AG09309 (cell line): ENCODE measurements around the gene SLC7A14.
A peak's percentile ranks its signal among the peaks of the same experiment; 100 is the strongest.

ENCODE experiments used
- DNase-seq: peaks from one replicate; pipeline ENCODE4 v3.0.0-alpha.2; 2010; ENCODE audit warnings: low read depth
- H3K4me3 ChIP-seq: 2 replicates; pipeline ENCODE4 v1.5.1; 2011; ENCODE audit warnings: mild to moderate bottlenecking, low read depth, low read length, moderate library complexity; ENCODE audit not compliant: control insufficient read depth
- TF ChIP-seq, protein P1 (sequence below): IDR thresholded peaks from 2 replicates; pipeline ENCODE4 v1.5.1; 2011; ENCODE audit warnings: mild to moderate bottlenecking, low read depth, low read length, inconsistent platforms; ENCODE audit not compliant: insufficient read depth, control insufficient read depth; ENCODE audit errors: missing control alignments

Gene SLC7A14

DNA sequence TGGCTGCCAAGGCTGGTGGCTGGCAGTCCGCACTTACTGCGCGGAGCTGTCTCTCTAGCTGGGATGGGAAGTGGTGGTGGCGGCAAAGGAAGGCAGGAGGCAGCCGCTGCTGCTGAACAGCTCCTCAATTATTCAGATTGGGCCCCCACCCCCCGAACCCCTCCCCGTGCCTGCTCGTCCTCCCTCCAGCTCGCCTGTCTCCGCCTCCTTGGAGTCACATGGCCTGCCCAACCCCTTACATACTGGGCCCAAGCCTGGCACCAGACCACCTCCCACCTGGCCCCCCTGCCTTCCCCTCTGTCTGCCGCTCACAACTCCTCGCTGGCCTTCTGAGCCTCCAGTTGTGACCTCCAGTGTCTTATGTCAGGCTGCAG is at the start of gene SLC7A14:
Gene SLC7A14, minus strand, starts transcription at position 139 of the 374 bp plus-strand sequence. CDS start 59,139 bp downstream, outside the sequence.
- H3K4me3 ChIP-seq: peak within 1 kb of the TSS; percentile 92
- TF ChIP-seq, protein P1, sequence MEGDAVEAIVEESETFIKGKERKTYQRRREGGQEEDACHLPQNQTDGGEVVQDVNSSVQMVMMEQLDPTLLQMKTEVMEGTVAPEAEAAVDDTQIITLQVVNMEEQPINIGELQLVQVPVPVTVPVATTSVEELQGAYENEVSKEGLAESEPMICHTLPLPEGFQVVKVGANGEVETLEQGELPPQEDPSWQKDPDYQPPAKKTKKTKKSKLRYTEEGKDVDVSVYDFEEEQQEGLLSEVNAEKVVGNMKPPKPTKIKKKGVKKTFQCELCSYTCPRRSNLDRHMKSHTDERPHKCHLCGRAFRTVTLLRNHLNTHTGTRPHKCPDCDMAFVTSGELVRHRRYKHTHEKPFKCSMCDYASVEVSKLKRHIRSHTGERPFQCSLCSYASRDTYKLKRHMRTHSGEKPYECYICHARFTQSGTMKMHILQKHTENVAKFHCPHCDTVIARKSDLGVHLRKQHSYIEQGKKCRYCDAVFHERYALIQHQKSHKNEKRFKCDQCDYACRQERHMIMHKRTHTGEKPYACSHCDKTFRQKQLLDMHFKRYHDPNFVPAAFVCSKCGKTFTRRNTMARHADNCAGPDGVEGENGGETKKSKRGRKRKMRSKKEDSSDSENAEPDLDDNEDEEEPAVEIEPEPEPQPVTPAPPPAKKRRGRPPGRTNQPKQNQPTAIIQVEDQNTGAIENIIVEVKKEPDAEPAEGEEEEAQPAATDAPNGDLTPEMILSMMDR: peak; percentile 13
- DNase-seq: no peak

GRCh38 chr3:170635385-170635735 is 49.5 kb upstream of the SLC7A14 start:
- DNase-seq: no peak
- TF ChIP-seq, protein P1: no peak
- no peak overlapping the region for H3K4me3 ChIP-seq

DNA sequence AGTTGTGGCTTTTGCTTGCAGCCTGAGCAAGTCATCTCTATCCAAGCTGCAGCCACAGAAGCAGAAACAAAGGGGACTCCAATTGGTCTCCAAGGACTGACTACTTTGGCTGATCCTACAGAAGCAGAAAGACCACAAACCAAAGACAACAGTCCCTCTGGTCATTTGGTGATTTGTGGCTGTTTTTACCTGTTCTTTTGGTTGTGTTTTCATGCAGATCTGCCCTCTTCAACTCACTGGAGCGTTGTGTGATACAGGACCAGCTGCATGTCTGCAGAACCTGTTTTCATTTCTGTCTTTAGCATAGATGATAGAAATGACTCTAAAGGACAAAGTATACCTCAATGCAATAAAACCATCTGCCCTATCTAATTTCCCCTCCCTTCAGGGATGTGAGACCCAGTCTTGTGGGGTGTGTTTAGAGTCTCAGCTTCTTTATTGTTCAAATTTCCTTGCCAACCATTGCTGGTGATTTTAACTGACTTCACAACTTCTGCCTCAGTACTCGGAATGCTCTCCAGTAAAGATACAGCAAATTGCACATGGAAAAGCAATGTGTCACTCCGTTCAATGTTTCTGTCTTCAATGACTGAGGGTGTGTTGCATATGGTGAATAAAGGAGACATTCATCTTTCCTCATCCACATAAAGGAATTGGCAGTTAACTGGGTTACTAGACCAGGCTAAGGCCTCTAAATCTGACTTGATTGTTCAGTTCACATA is 48.9 kb upstream of the SLC7A14 start:
- no peak for DNase-seq
- TF ChIP-seq, protein P1: no peak
- no peak overlapping the region for H3K4me3 ChIP-seq

GRCh38 chr3:170633573-170633972 is 47.7 kb upstream of the SLC7A14 start:
- no peak overlapping the region for H3K4me3 ChIP-seq
- TF ChIP-seq, protein P1: no peak

DNA sequence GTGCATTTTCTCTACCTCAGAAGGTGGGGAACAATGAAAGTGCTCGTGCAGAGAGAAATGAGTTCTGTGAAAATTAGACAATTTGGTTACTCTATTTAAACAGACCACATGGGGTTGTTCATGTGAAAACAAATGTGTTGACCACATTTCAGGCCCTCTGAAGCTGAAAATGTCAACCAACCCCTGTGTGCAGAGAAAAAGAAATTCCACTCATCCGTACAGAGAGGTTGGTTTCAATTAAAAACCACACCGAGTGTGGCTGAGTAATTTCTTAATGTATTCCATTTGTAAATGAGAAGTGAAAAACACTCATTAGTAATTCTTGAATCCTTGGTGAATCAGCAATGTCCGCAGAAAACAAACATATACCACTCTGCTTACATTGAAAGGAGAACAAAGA is 46.9 kb upstream of the SLC7A14 start:
- TF ChIP-seq, protein P1: no peak
- DNase-seq: no peak
- no peak overlapping the region for H3K4me3 ChIP-seq

More at GRCh38 chr3:170633573-170633972, 47.7 kb upstream of the SLC7A14 start:
- DNase-seq: no peak

DNA sequence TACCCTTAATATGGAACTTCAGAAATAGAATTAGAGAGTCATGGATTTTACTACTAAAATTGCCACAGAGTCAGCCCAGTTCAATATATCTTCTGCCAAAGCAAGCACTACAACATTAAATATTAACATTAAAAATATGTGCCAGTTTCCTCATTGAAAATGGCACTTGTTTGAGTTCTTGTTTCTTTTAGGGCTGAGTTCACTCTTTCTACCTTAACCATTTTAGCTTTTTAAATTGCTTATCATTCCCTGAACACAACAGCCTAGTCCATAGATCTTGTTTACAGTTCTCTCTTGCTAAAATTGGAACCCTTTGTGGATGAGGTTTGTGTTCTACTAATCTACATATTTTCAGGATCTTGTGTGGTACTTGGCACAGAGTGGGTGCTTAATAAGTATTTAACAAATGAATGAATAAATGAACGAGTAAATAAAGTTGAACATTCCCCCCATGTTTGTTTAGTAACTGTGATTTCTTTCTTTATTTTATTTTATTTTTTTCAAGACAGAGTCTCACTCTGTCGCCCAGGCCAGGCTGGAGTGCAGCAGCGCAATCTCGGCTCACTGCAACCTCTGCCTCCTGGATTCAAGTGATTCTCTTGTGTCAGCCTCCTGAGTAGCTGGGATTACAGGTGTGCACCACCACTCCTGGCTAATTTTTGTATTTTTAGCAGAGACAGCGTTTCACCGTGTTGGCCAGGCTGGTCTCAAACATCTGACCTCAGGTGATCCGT is 46.0 kb upstream of the SLC7A14 start:
- no peak overlapping the region for H3K4me3 ChIP-seq
- no peak for DNase-seq
- TF ChIP-seq, protein P1: no peak
